ENCODE measurements around the gene KLF16. TPM values are rescaled to one million over a fixed set of nuclear protein-coding genes. Genes with fewer than 3 reads are reported as not detected.

Gene KLF16
- total and polyA plus RNA-seq, 9 of the 15 experiments (the other 6 are each of a cell fraction or from before 2014, with no cell fraction given), result 0.04 to 60.4 (median 6.8) TPM

DNA sequence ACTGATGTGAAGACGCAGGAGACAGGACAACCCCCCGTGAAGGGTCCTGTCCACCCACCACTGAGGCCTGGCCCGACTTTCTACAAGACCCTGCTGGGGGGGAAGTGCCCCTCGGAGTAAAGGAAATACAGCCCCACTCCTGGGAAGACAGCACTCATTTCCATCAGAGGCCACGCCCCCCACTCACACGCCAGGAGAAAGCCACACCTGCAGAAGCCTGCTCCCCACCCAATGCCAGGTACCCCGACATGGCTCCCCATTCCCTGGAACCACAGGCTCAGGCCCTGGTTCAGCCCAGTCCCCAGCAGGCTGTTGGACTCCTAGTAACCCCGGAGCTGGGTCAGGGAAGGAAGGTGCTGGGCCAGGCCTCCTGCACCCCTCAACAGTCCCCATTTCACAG is 40.4 kb downstream of the KLF16 start:
- ATAC-seq (no peak), DNase-seq (ENCODE audit: extremely low read depth in 1 of 4, low spot score in 3 of 4) (no peak), FAIRE-seq (no peak)
- Histone ChIP-seq H3K4me3 (no peak overlapping the region), H3K36me3 (ENCODE audit: control insufficient read depth, insufficient read depth, low read length) (peaks cover 86% of the 10 kb centered on the region; the same call in 2 of the 3 replicates), H3K27me3 (ENCODE audit: control insufficient read depth in 2 of 2, insufficient read depth in 2 of 2, low read length in 2 of 2) (no peaks in the 10 kb centered on the region), H3K4me2 (ENCODE audit: insufficient read depth, low read length) (no peak overlapping the region), H3K79me2 (ENCODE audit: control insufficient read depth, insufficient read depth, low read length) (peaks cover 38% of the 10 kb centered on the region), H4K20me1 (replicated peaks; ENCODE audit: control insufficient read depth, insufficient read depth, low read length) (no peaks in the 10 kb centered on the region), H3K9ac (ENCODE audit: insufficient read depth in 1 of 2, low read depth in 2 of 2, low read length in 2 of 2) (peak overlapping the region in 1 of 2 experiments; percentile 64; a peak in 1 of 4 replicates), H2AFZ (ENCODE audit: low read depth, low read length) (no peak overlapping the region), H3K9me1 (ENCODE audit: control insufficient read depth, insufficient read depth, low read length) (no peaks in the 10 kb centered on the region), H3K9me3 (replicated peaks; ENCODE audit: control insufficient read depth, insufficient read depth, low read depth, low read length) (no peaks in the 10 kb centered on the region), H3K27ac (ENCODE audit: extremely low read depth, low read depth, low read length) (no peak overlapping the region), H3K4me1 (replicated peaks in 1 of 2; ENCODE audit: control insufficient read depth in 2 of 2, insufficient read depth in 2 of 2, low read length in 2 of 2) (peaks cover 11 to 52% of the 10 kb centered on the region in 2 experiments)
- CTCF ChIA-PET (ENCODE audit: low intra/inter-chr PET ratio), result interaction anchor here (0.6 kb wide), 1 partner anchor 155 kb away, joined by 3 read pairs; no protein-coding TSS in a partner anchor
- POLR2A ChIA-PET, result interaction anchor here (0.6 to 1.6 kb wide), 2 partner anchors 10 to 1361 kb away, joined by 3 to 5 read pairs; no protein-coding TSS in a partner anchor
- no TSS peak for BruUV-seq (replicated peaks)
- WGBS (ENCODE audit: insufficient coverage, low coverage, missing lambda C conversion rate), result 89% methylated on average over 6 of the region's 8 CpGs
- in situ Hi-C loops (cut with MboI), result no loop called here
- TF ChIP-seq SNIP1 (IDR thresholded peaks at IDR 0.05; ENCODE audit: low read depth), result no peak
- TF ChIP-seq FOSL1 (tag; conservative IDR thresholded peaks at IDR 0.05), result no peak
- TF ChIP-seq, protein P1, sequence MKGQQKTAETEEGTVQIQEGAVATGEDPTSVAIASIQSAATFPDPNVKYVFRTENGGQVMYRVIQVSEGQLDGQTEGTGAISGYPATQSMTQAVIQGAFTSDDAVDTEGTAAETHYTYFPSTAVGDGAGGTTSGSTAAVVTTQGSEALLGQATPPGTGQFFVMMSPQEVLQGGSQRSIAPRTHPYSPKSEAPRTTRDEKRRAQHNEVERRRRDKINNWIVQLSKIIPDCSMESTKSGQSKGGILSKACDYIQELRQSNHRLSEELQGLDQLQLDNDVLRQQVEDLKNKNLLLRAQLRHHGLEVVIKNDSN (CRISPR knock-in tag; IDR thresholded peaks at IDR 0.05), result no peak
- TF ChIP-seq, protein P2, sequence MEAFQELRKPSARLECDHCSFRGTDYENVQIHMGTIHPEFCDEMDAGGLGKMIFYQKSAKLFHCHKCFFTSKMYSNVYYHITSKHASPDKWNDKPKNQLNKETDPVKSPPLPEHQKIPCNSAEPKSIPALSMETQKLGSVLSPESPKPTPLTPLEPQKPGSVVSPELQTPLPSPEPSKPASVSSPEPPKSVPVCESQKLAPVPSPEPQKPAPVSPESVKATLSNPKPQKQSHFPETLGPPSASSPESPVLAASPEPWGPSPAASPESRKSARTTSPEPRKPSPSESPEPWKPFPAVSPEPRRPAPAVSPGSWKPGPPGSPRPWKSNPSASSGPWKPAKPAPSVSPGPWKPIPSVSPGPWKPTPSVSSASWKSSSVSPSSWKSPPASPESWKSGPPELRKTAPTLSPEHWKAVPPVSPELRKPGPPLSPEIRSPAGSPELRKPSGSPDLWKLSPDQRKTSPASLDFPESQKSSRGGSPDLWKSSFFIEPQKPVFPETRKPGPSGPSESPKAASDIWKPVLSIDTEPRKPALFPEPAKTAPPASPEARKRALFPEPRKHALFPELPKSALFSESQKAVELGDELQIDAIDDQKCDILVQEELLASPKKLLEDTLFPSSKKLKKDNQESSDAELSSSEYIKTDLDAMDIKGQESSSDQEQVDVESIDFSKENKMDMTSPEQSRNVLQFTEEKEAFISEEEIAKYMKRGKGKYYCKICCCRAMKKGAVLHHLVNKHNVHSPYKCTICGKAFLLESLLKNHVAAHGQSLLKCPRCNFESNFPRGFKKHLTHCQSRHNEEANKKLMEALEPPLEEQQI (IDR thresholded peaks at IDR 0.05), result no peak
- no peak for TF ChIP-seq NONO (IDR thresholded peaks at IDR 0.05; ENCODE audit: low read depth in 2 of 2, low read length in 1 of 2)
- TF ChIP-seq ZNF277 (CRISPR knock-in tag; IDR thresholded peaks at IDR 0.05; ENCODE audit: borderline replicate concordance), result no peak
- intact Hi-C loops (cut with micrococcal nuclease), result no loop called here
